ENCODE results near the gene MYH2.
A peak's percentile ranks its signal among the peaks of the same experiment; 100 is the strongest.

Gene MYH2

DNA sequence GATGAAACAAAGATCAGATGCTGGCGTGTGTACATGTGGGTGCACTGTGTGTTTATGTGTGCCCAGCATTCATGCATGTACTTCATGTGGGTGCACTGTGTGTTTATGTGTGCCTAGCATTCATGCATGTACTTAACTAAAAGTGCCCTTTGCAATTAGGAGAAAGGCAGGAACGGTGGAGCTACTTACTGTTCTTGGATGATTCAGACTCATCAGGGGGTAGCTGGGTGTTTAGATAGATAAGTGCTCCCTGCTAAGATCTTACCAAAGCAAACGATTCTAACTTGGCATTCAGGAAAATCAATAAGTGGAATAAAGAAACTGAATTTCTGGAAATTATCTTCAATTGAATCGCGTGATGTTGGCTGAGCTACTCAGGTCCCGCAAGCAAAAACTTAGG lies 8.6 kb upstream of the MYH2 start:
- no peak overlapping the region for H3K4me3 ChIP-seq (ENCODE audit: insufficient read depth in 1 of 2, low read depth in 1 of 2, low read length in 2 of 2)
- H3K4me2 ChIP-seq (ENCODE audit: low read length, poor library complexity, severe bottlenecking): no peak overlapping the region
- no peak overlapping the region for H2BK12ac ChIP-seq (ENCODE audit: low read length in 2 of 2)
- no peaks in the 10 kb centered on the region for H3K27me3 ChIP-seq (ENCODE audit: control insufficient read depth in 1 of 2, insufficient read depth in 1 of 2, low read length in 2 of 2)
- H3K4ac ChIP-seq (ENCODE audit: low read depth in 1 of 2, low read length in 2 of 2): no peak overlapping the region
- H3K9ac ChIP-seq (ENCODE audit: low read length): no peak overlapping the region
- H2BK120ac ChIP-seq (ENCODE audit: low read depth, low read length): no peak overlapping the region
- 87% methylated on average over 6 of the region's 6 CpGs for WGBS
- H2AFZ ChIP-seq (ENCODE audit: low read depth, low read length): no peak overlapping the region
- no peak overlapping the region for H3K14ac ChIP-seq (ENCODE audit: low read length in 2 of 2)
- H3K27ac ChIP-seq (ENCODE audit: low read length, poor library complexity, severe bottlenecking): no peak overlapping the region
- no peak overlapping the region for H3K18ac ChIP-seq (ENCODE audit: low read depth in 1 of 2, low read length in 2 of 2)
- H3K4me1 ChIP-seq (ENCODE audit: control insufficient read depth, insufficient read depth, low read depth, low read length): no peaks in the 10 kb centered on the region
- no peaks in the 10 kb centered on the region for H3K79me1 ChIP-seq (replicated peaks; ENCODE audit: low read length, poor library complexity, severe bottlenecking)
- H2BK5ac ChIP-seq (ENCODE audit: low read depth, low read length, poor library complexity, severe bottlenecking): no peak overlapping the region
- no peak overlapping the region for H2AK5ac ChIP-seq (ENCODE audit: low read length, severe bottlenecking)
- DNase-seq: no peak
- no peak overlapping the region for H2BK15ac ChIP-seq (ENCODE audit: low read depth, poor library complexity, severe bottlenecking)
- H3K36me3 ChIP-seq (ENCODE audit: control insufficient read depth in 1 of 2, insufficient read depth in 2 of 2, low read depth in 1 of 2, low read length in 2 of 2): no peaks in the 10 kb centered on the region
- no peaks in the 10 kb centered on the region for H3K9me3 ChIP-seq (ENCODE audit: control insufficient read depth, low read length)
- no peak overlapping the region for H4K8ac ChIP-seq (ENCODE audit: low read length)
- H4K91ac ChIP-seq (ENCODE audit: low read length): no peak overlapping the region
- no peak overlapping the region for H3K23ac ChIP-seq (ENCODE audit: low read length in 2 of 2)

DNA sequence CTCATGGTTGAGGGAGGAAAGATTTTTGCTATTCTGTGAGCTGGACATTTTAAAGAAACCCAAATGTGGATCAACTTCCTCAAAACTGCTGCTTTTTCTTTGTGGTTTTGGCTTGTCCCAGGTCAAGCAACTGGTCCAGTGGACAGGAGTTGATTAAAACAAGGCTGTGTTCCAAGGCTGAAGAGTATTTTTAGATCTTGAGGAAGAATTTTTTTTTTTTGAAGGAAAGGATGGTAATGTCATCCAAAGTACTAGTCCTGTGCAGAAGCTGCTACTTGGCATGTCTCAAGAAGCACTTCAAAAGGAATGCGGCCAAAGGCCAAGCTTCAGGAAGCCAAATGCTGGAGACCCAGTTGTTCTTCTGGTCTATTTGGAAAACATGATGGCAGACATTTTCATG lies 8.0 kb upstream of the MYH2 start:
- peak; percentile 21 for DNase-seq
- Histone ChIP-seq H2BK120ac (ENCODE audit: low read depth, low read length) (no peak overlapping the region), H3K79me1 (replicated peaks; ENCODE audit: low read length, poor library complexity, severe bottlenecking) (no peaks in the 10 kb centered on the region), H3K18ac (ENCODE audit: low read depth in 1 of 2, low read length in 2 of 2) (no peak overlapping the region), H3K4me2 (ENCODE audit: low read length, poor library complexity, severe bottlenecking) (no peak overlapping the region), H3K23ac (ENCODE audit: low read length in 2 of 2) (no peak overlapping the region), H2BK15ac (ENCODE audit: low read depth, poor library complexity, severe bottlenecking) (no peak overlapping the region), H3K9ac (ENCODE audit: low read length) (peak overlapping the region; percentile 51), H4K8ac (ENCODE audit: low read length) (no peak overlapping the region), H3K4me3 (ENCODE audit: insufficient read depth in 1 of 2, low read depth in 1 of 2, low read length in 2 of 2) (no peak overlapping the region), H3K14ac (ENCODE audit: low read length in 2 of 2) (no peak overlapping the region), H3K4me1 (ENCODE audit: control insufficient read depth, insufficient read depth, low read depth, low read length) (no peaks in the 10 kb centered on the region), H3K27ac (ENCODE audit: low read length, poor library complexity, severe bottlenecking) (no peak overlapping the region), H3K36me3 (ENCODE audit: control insufficient read depth in 1 of 2, insufficient read depth in 2 of 2, low read depth in 1 of 2, low read length in 2 of 2) (no peaks in the 10 kb centered on the region), H3K9me3 (ENCODE audit: control insufficient read depth, low read length) (no peaks in the 10 kb centered on the region), H2BK12ac (ENCODE audit: low read length in 2 of 2) (no peak overlapping the region), H3K4ac (ENCODE audit: low read depth in 1 of 2, low read length in 2 of 2) (no peak overlapping the region), H2AFZ (ENCODE audit: low read depth, low read length) (no peak overlapping the region), H2BK5ac (ENCODE audit: low read depth, low read length, poor library complexity, severe bottlenecking) (no peak overlapping the region), H2AK5ac (ENCODE audit: low read length, severe bottlenecking) (no peak overlapping the region), H3K27me3 (ENCODE audit: control insufficient read depth in 1 of 2, insufficient read depth in 1 of 2, low read length in 2 of 2) (no peaks in the 10 kb centered on the region), H4K91ac (ENCODE audit: low read length) (no peak overlapping the region)
- WGBS: 53% methylated on average over 1 of the region's 1 CpG

DNA sequence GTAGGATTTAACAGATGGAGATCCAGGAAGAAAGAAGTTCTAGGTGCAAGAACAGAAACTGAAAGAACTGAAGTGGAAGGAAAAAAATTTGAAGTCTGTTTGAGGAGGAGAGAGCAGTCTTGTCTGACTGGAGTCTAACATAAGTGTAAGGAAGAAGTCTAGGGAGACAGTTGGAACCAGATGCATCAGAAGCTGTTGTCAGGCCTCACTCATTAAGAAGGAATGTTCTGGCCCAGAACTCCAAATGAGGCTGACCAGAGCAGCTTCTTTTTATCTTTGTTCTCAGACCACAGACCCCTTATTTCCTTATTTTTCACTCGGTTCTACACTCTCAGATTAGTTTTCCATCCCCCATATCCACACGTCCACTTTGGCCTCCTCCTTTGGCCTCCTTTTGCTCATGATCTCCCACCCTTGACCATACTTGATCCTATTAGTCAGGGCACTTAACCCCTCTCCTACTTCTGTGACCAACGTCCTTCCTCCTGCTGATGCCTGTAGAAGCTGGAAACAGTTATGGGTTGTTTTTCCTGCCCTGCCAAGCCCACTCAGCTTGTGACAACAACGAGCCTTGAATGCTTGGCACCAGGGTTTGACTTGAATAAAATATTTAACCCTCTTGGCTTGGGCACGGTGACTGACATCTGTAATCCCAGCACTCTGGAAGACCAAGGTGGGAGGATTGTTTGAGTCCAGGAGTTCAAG lies 7.0 kb upstream of the MYH2 start:
- Histone ChIP-seq H2BK12ac (ENCODE audit: low read length in 2 of 2) (no peak overlapping the region), H2BK5ac (ENCODE audit: low read depth, low read length, poor library complexity, severe bottlenecking) (no peak overlapping the region), H2AFZ (ENCODE audit: low read depth, low read length) (peak overlapping the region; percentile 2), H3K27ac (ENCODE audit: low read length, poor library complexity, severe bottlenecking) (no peak overlapping the region), H3K18ac (ENCODE audit: low read depth in 1 of 2, low read length in 2 of 2) (no peak overlapping the region), H3K4me2 (ENCODE audit: low read length, poor library complexity, severe bottlenecking) (no peak overlapping the region), H4K8ac (ENCODE audit: low read length) (no peak overlapping the region), H3K36me3 (ENCODE audit: control insufficient read depth in 1 of 2, insufficient read depth in 2 of 2, low read depth in 1 of 2, low read length in 2 of 2) (no peaks in the 10 kb centered on the region), H2AK5ac (ENCODE audit: low read length, severe bottlenecking) (no peak overlapping the region), H3K79me1 (replicated peaks; ENCODE audit: low read length, poor library complexity, severe bottlenecking) (no peaks in the 10 kb centered on the region), H3K4ac (ENCODE audit: low read depth in 1 of 2, low read length in 2 of 2) (no peak overlapping the region), H3K23ac (ENCODE audit: low read length in 2 of 2) (no peak overlapping the region), H3K4me1 (ENCODE audit: control insufficient read depth, insufficient read depth, low read depth, low read length) (no peaks in the 10 kb centered on the region), H3K14ac (ENCODE audit: low read length in 2 of 2) (no peak overlapping the region), H3K27me3 (ENCODE audit: control insufficient read depth in 1 of 2, insufficient read depth in 1 of 2, low read length in 2 of 2) (no peaks in the 10 kb centered on the region), H3K9me3 (ENCODE audit: control insufficient read depth, low read length) (no peaks in the 10 kb centered on the region), H2BK15ac (ENCODE audit: low read depth, poor library complexity, severe bottlenecking) (no peak overlapping the region), H4K91ac (ENCODE audit: low read length) (peak overlapping the region; percentile 37), H3K4me3 (ENCODE audit: insufficient read depth in 1 of 2, low read depth in 1 of 2, low read length in 2 of 2) (peak overlapping the region in 1 of 2 experiments; percentile 29), H2BK120ac (ENCODE audit: low read depth, low read length) (no peak overlapping the region), H3K9ac (ENCODE audit: low read length) (peak overlapping the region; percentile 51)
- WGBS: 32% methylated on average over 5 of the region's 5 CpGs
- peak; percentile 36 for DNase-seq

DNA sequence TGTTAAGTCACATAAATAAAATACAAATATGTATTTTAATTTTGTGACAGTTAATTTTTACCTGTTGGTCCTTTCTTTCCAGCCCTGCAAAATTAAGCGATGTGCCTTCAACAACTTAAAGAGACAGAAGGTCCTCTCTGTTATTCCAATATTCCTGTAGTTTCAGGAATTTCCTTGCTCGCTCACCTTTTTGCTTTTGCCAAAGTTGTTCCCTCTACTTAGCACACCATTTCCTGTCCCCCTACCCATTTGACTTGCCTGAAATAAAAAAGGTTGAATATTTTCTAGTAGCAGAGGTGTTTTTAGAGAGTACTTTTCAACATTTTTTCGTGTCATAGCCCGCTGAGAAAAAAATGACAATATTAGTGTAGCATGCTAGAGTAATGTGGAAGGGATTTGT lies 556 bp upstream of the MYH2 start:
- Histone ChIP-seq H2BK15ac (ENCODE audit: low read depth, poor library complexity, severe bottlenecking) (no peak overlapping the region), H2AFZ (ENCODE audit: low read depth, low read length) (no peak overlapping the region), H3K9ac (ENCODE audit: low read length) (no peak overlapping the region), H3K4me3 (ENCODE audit: insufficient read depth in 1 of 2, low read depth in 1 of 2, low read length in 2 of 2) (no peak overlapping the region), H3K14ac (ENCODE audit: low read length in 2 of 2) (no peak overlapping the region), H3K4ac (ENCODE audit: low read depth in 1 of 2, low read length in 2 of 2) (no peak overlapping the region), H2BK120ac (ENCODE audit: low read depth, low read length) (no peak overlapping the region), H3K4me1 (ENCODE audit: control insufficient read depth, insufficient read depth, low read depth, low read length) (no peaks in the 10 kb centered on the region), H4K91ac (ENCODE audit: low read length) (no peak overlapping the region), H3K79me1 (replicated peaks; ENCODE audit: low read length, poor library complexity, severe bottlenecking) (no peaks in the 10 kb centered on the region), H3K23ac (ENCODE audit: low read length in 2 of 2) (no peak overlapping the region), H3K4me2 (ENCODE audit: low read length, poor library complexity, severe bottlenecking) (no peak overlapping the region), H2BK12ac (ENCODE audit: low read length in 2 of 2) (no peak overlapping the region), H2BK5ac (ENCODE audit: low read depth, low read length, poor library complexity, severe bottlenecking) (no peak overlapping the region), H3K18ac (ENCODE audit: low read depth in 1 of 2, low read length in 2 of 2) (no peak overlapping the region), H2AK5ac (ENCODE audit: low read length, severe bottlenecking) (no peak overlapping the region), H3K27me3 (ENCODE audit: control insufficient read depth in 1 of 2, insufficient read depth in 1 of 2, low read length in 2 of 2) (no peaks in the 10 kb centered on the region), H3K27ac (ENCODE audit: low read length, poor library complexity, severe bottlenecking) (no peak overlapping the region), H3K9me3 (ENCODE audit: control insufficient read depth, low read length) (no peaks in the 10 kb centered on the region), H3K36me3 (ENCODE audit: control insufficient read depth in 1 of 2, insufficient read depth in 2 of 2, low read depth in 1 of 2, low read length in 2 of 2) (no peaks in the 10 kb centered on the region), H4K8ac (ENCODE audit: low read length) (no peak overlapping the region)
- no peak for DNase-seq
- WGBS: 67% methylated on average over 3 of the region's 4 CpGs

Measured in mesenchymal stem cell (in vitro differentiated cells and primary cell).